Activated T-cell treated with anti-CD3 and anti-CD28 coated beads, Interleukin-2, amount 50 U/mL, for 48 hours (primary cell): ENCODE measurements around the gene ESAM.
A peak's percentile ranks its signal among the peaks of the same experiment; 100 is the strongest.
"Not testable (repeated sequence)": the region's sequence is repeated elsewhere in the genome, so short reads cannot be mapped to it uniquely, and the experiment has no call there.

Source experiments
- DNase-seq, 2 experiments: peaks; one replicate each; pipeline ENCODE4 v3.0.0-alpha.2; 2020

ESAM gene

GRCh38 chr11:124762105-124762623 is at the start of gene ESAM:
Gene ESAM, minus strand, starts transcription at chr11:124762290. Its CDS starts 136 bp downstream, at chr11:124762154.
- peak; percentile 71 to 82 for DNase-seq

- DNase-seq = no peak
Measured at GRCh38 chr11:124811399-124812125, 49.5 kb upstream of the ESAM start.

- no peak for DNase-seq
Measured at GRCh38 chr11:124807660-124808270, 45.7 kb upstream of the ESAM start.

- DNase-seq = no peak
Measured at GRCh38 chr11:124807201-124807600, 45.1 kb upstream of the ESAM start.

- DNase-seq = no peak
Measured at GRCh38 chr11:124804884-124805283, 42.8 kb upstream of the ESAM start.

GRCh38 chr11:124801636-124802312 is 39.7 kb upstream of the ESAM start:
- DNase-seq = no peak

- no peak for DNase-seq
Measured at GRCh38 chr11:124801014-124801413, 38.9 kb upstream of the ESAM start.

- DNase-seq = peak; percentile 81 to 89
Measured at GRCh38 chr11:124800226-124800929, 38.3 kb upstream of the ESAM start, which contains the start of gene MSANTD2. Gene MSANTD2, minus strand, starts transcription at chr11:124800406. Its CDS starts 26 bp downstream, at chr11:124800380.

GRCh38 chr11:124799348-124800225 is 37.5 kb upstream of the ESAM start:
- DNase-seq = peak; percentile 58 to 70

- DNase-seq = peak; percentile 21 to 22
Measured at GRCh38 chr11:124798991-124799347, 36.9 kb upstream of the ESAM start.

- no peak for DNase-seq
Measured at GRCh38 chr11:124796312-124796711, 34.2 kb upstream of the ESAM start.

- DNase-seq = no peak
Measured at GRCh38 chr11:124793466-124794278, 31.6 kb upstream of the ESAM start.

- no peak for DNase-seq
Measured at GRCh38 chr11:124791626-124792341, 29.7 kb upstream of the ESAM start.

GRCh38 chr11:124788521-124788920 is 26.4 kb upstream of the ESAM start:
- DNase-seq = no peak

GRCh38 chr11:124784051-124784450 is 22.0 kb upstream of the ESAM start:
- DNase-seq = no peak

- no peak for DNase-seq
Measured at GRCh38 chr11:124783002-124783401, 20.9 kb upstream of the ESAM start.

GRCh38 chr11:124779568-124779967 is 17.5 kb upstream of the ESAM start:
- DNase-seq = no peak

GRCh38 chr11:124778281-124778680 is 16.2 kb upstream of the ESAM start:
- DNase-seq = no peak

GRCh38 chr11:124776865-124777645 is 15.0 kb upstream of the ESAM start:
- DNase-seq = no peak

- not testable (repeated sequence) for DNase-seq
Measured at GRCh38 chr11:124770959-124771358, 8.9 kb upstream of the ESAM start.
